Measurements from ENCODE around the gene CDH5.

The CDH5 gene

GRCh38 chr16:66439051-66439730 lies 72.7 kb downstream of the CDH5 start:
- TF ChIP-seq CTCF (IDR thresholded peaks at IDR 0.05; ENCODE audit: poor library complexity, severe bottlenecking) = no peak
- Histone ChIP-seq H3K9me3 (ENCODE audit: severe bottlenecking) (no peaks in the 10 kb centered on the region), H3K4me3 (ENCODE audit: severe bottlenecking) (no peak overlapping the region), H3K27me3 (ENCODE audit: insufficient read depth, poor library complexity, severe bottlenecking) (no peaks in the 10 kb centered on the region), H3K27ac (ENCODE audit: poor library complexity, severe bottlenecking) (no peak overlapping the region), H3K4me1 (ENCODE audit: insufficient read depth, poor library complexity, severe bottlenecking) (peaks cover 6% of the 10 kb centered on the region), H3K36me3 (ENCODE audit: low read depth) (no peaks in the 10 kb centered on the region)
- DNase-seq (ENCODE audit: low spot score) (no peak), ATAC-seq (ENCODE audit: low read depth) (no peak)

- DNase-seq (ENCODE audit: low spot score) = no peak
These were observed 73.8 kb downstream of the CDH5 start for GRCh38 chr16:66440271-66440802.

GRCh38 chr16:66440970-66441369 lies 74.5 kb downstream of the CDH5 start:
- Histone ChIP-seq H3K4me3 (ENCODE audit: severe bottlenecking) (no peak overlapping the region), H3K4me1 (ENCODE audit: insufficient read depth, poor library complexity, severe bottlenecking) (peaks cover 6% of the 10 kb centered on the region), H3K36me3 (ENCODE audit: low read depth) (no peaks in the 10 kb centered on the region), H3K27ac (ENCODE audit: poor library complexity, severe bottlenecking) (no peak overlapping the region), H3K27me3 (ENCODE audit: insufficient read depth, poor library complexity, severe bottlenecking) (no peaks in the 10 kb centered on the region), H3K9me3 (ENCODE audit: severe bottlenecking) (no peaks in the 10 kb centered on the region)
- DNase-seq (ENCODE audit: low spot score) (no peak), ATAC-seq (ENCODE audit: low read depth) (no peak)
- no peak for TF ChIP-seq CTCF (IDR thresholded peaks at IDR 0.05; ENCODE audit: poor library complexity, severe bottlenecking)

More at GRCh38 chr16:66440271-66440802, 73.8 kb downstream of the CDH5 start:
- Histone ChIP-seq H3K4me1 (ENCODE audit: insufficient read depth, poor library complexity, severe bottlenecking) (peaks cover 6% of the 10 kb centered on the region), H3K27me3 (ENCODE audit: insufficient read depth, poor library complexity, severe bottlenecking) (no peaks in the 10 kb centered on the region), H3K9me3 (ENCODE audit: severe bottlenecking) (no peaks in the 10 kb centered on the region), H3K4me3 (ENCODE audit: severe bottlenecking) (no peak overlapping the region), H3K27ac (ENCODE audit: poor library complexity, severe bottlenecking) (no peak overlapping the region), H3K36me3 (ENCODE audit: low read depth) (no peaks in the 10 kb centered on the region)
- ATAC-seq (ENCODE audit: low read depth) = no peak
- no peak for TF ChIP-seq CTCF (IDR thresholded peaks at IDR 0.05; ENCODE audit: poor library complexity, severe bottlenecking)

- DNase-seq (ENCODE audit: low spot score) (no peak), ATAC-seq (ENCODE audit: low read depth) (peak; percentile 64)
- peaks cover 6% of the 10 kb centered on the region for H3K4me1 ChIP-seq (ENCODE audit: insufficient read depth, poor library complexity, severe bottlenecking)
- H3K27ac ChIP-seq (ENCODE audit: poor library complexity, severe bottlenecking) = no peak overlapping the region
- H3K27me3 ChIP-seq (ENCODE audit: insufficient read depth, poor library complexity, severe bottlenecking) = no peaks in the 10 kb centered on the region
- no peak overlapping the region for H3K4me3 ChIP-seq (ENCODE audit: severe bottlenecking)
- no peak for TF ChIP-seq CTCF (IDR thresholded peaks at IDR 0.05; ENCODE audit: poor library complexity, severe bottlenecking)
- no peaks in the 10 kb centered on the region for H3K36me3 ChIP-seq (ENCODE audit: low read depth)
- H3K9me3 ChIP-seq (ENCODE audit: severe bottlenecking) = no peaks in the 10 kb centered on the region
These were observed 75.3 kb downstream of the CDH5 start for GRCh38 chr16:66441586-66442375.
